K562 (cell line): ENCODE results near the gene NRARP. TPM values are rescaled to one million over a fixed set of nuclear protein-coding genes. Genes with fewer than 3 reads are reported as not detected.

Source experiments
- ARID4B ChIP-seq: sonication (generic); formaldehyde crosslinking; IDR thresholded peaks from 2 replicates; pipeline ENCODE4 v1.8.0; 2022; ENCODE audit warnings: mild to moderate bottlenecking, missing genetic modification reagents
- CBX8 ChIP-seq: fragments of 200-600 bp; sonication (generic); IDR thresholded peaks from 2 replicates; pipeline ENCODE4 v1.6.1; 2012; ENCODE audit warnings: borderline replicate concordance, mixed run types, low read depth, mild to moderate bottlenecking, moderate library complexity, mixed read lengths, low read length, control low read depth, inconsistent platforms; ENCODE audit not compliant: poor library complexity, severe bottlenecking; ENCODE audit errors: extremely low read depth
- CHD1 ChIP-seq: fragments of 200-600 bp; sonication (generic); IDR thresholded peaks from one replicate; pipeline ENCODE4 v1.6.1; 2012; ENCODE audit warnings: mild to moderate bottlenecking, moderate library complexity, low read length, inconsistent platforms
- DMBX1 ChIP-seq: fragments of 250-450 bp; sonication (Bioruptor Pico); IDR thresholded peaks from 2 replicates; pipeline ENCODE4 v1.8.0; 2022; ENCODE audit warnings: inconsistent platforms, mild to moderate bottlenecking, moderate library complexity, borderline replicate concordance
- EZH2 ChIP-seq: IDR thresholded peaks from 2 replicates; pipeline ENCODE4 v1.6.1; 2012; ENCODE audit warnings: low read depth, mild to moderate bottlenecking, inconsistent platforms, low read length, borderline replicate concordance
- GTF3C2 ChIP-seq: IDR thresholded peaks from 3 replicates; pipeline ENCODE4 v1.6.1; 2011; ENCODE audit warnings: borderline replicate concordance, mild to moderate bottlenecking, moderate library complexity; ENCODE audit not compliant: insufficient read length; ENCODE audit errors: extremely low read depth
- JUND ChIP-seq, 2 experiments: IDR thresholded peaks; 2 replicates in 1 of 2; 3 replicates in 1 of 2; pipeline ENCODE4 v1.6.1; 2011; ENCODE audit warnings: borderline replicate concordance in 2 of 2, low read depth in 2 of 2, low read length in 2 of 2, improper control_type of control experiment in 1 of 2, missing biosample characterization in 1 of 2, missing genetic modification characterization in 1 of 2, missing genetic modification reagents in 1 of 2
- NFE2 ChIP-seq: IDR thresholded peaks from 2 replicates; pipeline ENCODE4 v1.6.1; 2014; ENCODE audit warnings: antibody characterized with exemption, low read depth
- NR2C2 ChIP-seq, 2 experiments: fragments of 200-800 bp in 1 of 2; sonication (Bioruptor generic) in 1 of 2; sonication (generic) in 1 of 2; formaldehyde crosslinking in 1 of 2; IDR thresholded peaks; 2 replicates each; pipeline versions ENCODE4 v1.6.1 to v1.8.0; 2016 to 2022; ENCODE audit warnings: mild to moderate bottlenecking in 1 of 2, missing compliant biosample characterization in 1 of 2, missing genetic modification characterization in 1 of 2, missing genetic modification reagents in 1 of 2
- NR3C1 ChIP-seq: sonication (generic); formaldehyde crosslinking; IDR thresholded peaks from 2 replicates; pipeline ENCODE4 v1.8.1; 2022; ENCODE audit warnings: missing genetic modification reagents
- RBBP5 ChIP-seq: fragments of 200-600 bp; sonication (generic); IDR thresholded peaks from 2 replicates; pipeline ENCODE4 v1.6.1; 2012; ENCODE audit warnings: borderline replicate concordance, mild to moderate bottlenecking, low read length, control low read depth, inconsistent platforms; ENCODE audit not compliant: insufficient read depth, poor library complexity, severe bottlenecking
- SAP30 ChIP-seq: fragments of 200-600 bp; sonication (generic); IDR thresholded peaks from 2 replicates; pipeline ENCODE4 v1.6.1; 2012; ENCODE audit warnings: borderline replicate concordance, low read depth, mild to moderate bottlenecking, moderate library complexity, low read length, control low read depth, inconsistent platforms; ENCODE audit not compliant: insufficient read depth, poor library complexity, severe bottlenecking
- SRSF1 ChIP-seq: fragments of 200-400 bp; formaldehyde crosslinking; IDR thresholded peaks from 2 replicates; pipeline ENCODE4 v1.6.1; 2017; ENCODE audit warnings: mild to moderate bottlenecking, low read depth, low read length, moderate library complexity
- TRIM24 ChIP-seq, 2 experiments: fragments of 450-650 bp; IDR thresholded peaks; 2 replicates each; pipeline ENCODE4 v1.6.1; 2016
- ZFX ChIP-seq: sonication (generic); formaldehyde crosslinking; IDR thresholded peaks from 2 replicates; pipeline ENCODE4 v1.8.0; 2022; ENCODE audit warnings: mild to moderate bottlenecking, missing genetic modification reagents, moderate library complexity
- ZNF263 ChIP-seq: sonication (generic); formaldehyde crosslinking; IDR thresholded peaks from 2 replicates; pipeline ENCODE4 v1.8.0; 2022; ENCODE audit warnings: mild to moderate bottlenecking, missing genetic modification reagents, borderline replicate concordance
- polyA plus RNA-seq, 8 experiments: library from polyadenylated mRNA; depleted of rRNA in 4 of 8; stranded (reverse) in 5 of 8; unstranded in 3 of 8; fragments of >200 nt; fragmentation: Nextera tagmentation in 2 of 8; fragmentation: Illumina TruSeq in 1 of 8; extraction: Ambion mirVana in 2 of 8; extraction: Trizol in 1 of 8; gene quantifications; 2 replicates each; pipeline versions ENCODE4 v1.2.1 to v1.2.3, GENCODE V29; 2011 to 2014; ENCODE audit warnings: inconsistent platforms in 1 of 8, missing spikeins in 1 of 8
- total RNA-seq, 7 experiments: library from RNA; depleted of rRNA in 6 of 7; stranded (reverse); fragments of >200 nt in 6 of 7; fragmentation: Illumina TruSeq in 2 of 7; extraction: Trizol in 2 of 7; gene quantifications; 2 replicates each; pipeline versions ENCODE4 v1.2.1 to v1.2.3, GENCODE V29; 2011 to 2021; ENCODE audit warnings: low replicate concordance in 1 of 7

Gene NRARP
- total and polyA plus RNA-seq, 9 of the 15 experiments (the other 6 are each of a cell fraction or from before 2014, with no cell fraction given) = 2.0 to 24.5 (median 7.2) TPM; not detected in 2

DNA sequence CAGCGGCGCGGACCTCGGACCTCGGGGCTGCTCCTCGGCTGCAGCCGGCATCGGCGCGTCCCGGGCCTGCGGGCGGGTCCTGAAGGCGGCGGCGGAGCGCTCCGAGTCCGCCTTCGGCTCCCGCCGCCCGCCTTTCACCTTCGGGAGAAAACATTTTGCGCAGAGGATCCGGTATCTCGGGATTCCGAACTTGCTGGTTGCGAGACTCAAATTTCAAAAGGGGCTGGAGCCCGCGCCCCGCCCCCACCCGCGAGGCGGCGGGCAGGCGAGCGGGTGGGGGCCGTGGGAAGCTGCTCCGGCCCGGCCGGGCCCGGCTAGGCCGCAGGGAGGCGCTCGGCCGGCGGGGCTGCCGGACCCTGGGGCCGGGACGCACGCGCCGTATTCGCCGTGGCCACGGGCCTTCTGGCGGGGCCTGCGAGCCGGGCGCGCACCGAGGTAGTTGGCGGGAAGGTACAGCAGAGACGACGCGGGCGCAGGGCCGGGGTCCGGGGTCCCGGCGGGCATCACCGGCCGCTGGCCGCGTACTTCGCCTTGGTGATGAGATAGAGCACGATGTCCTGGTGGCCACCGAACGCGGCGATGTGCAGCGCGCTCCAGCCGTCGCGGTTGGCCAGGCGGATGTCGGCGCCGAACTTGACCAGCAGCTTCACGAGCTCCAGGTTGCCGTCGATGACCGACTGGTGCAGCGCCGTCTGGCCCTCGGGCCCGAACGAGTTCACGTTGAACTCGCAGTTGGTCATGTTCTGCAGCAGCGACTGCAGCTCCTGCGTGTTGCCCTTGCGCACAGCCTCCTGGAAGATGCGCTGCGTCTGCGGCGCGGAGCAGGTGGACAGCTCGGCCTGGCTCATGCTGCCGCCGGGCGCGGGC is 757 bp downstream of the NRARP start (continued):
- TF ChIP-seq SAP30 (peak; percentile 79), GTF3C2 (no peak), NR3C1 (no peak), CBX8 (no peak), NR2C2 (CRISPR knock-in tag; IDR thresholded peaks at IDR 0.05) (0 out of 2 replicates have a peak, but pooled peaks have one; percentile 42), NR2C2 (tag; IDR thresholded peaks at IDR 0.05) (no peak; the same call in none of the 2 replicates), SRSF1 (0 out of 2 replicates have a peak, but pooled peaks have one; percentile 51), ARID4B (CRISPR knock-in tag) (peak; percentile 71; the same call in 1 of the 2 replicates), CHD1 (peak; percentile 60), TRIM24 (IDR thresholded peaks at IDR 0.05) (peak in 1 of 2 experiments; percentile 57; a peak in 2 of 4 replicates), ZNF263 (CRISPR knock-in tag) (peak; percentile 36; the same call in 1 of the 2 replicates), EZH2 (no peak), JUND (IDR thresholded peaks at IDR 0.05; ENCODE audit: borderline replicate concordance, low read depth, low read length) (peak; percentile 10; the same call in 1 of the 2 replicates), JUND (tag; IDR thresholded peaks at IDR 0.05; ENCODE audit: borderline replicate concordance, low read depth, low read length) (no peak; the same call in 2 of the 3 replicates), ZFX (peak; percentile 95), RBBP5 (peak; percentile 77), DMBX1 (CRISPR knock-in tag) (0 out of 2 replicates have a peak, but pooled peaks have one; percentile 45), NFE2 (no peak)
